Fibroblast of lung (primary cell): ENCODE results near the gene CDYL. TPM values are rescaled to one million over a fixed set of nuclear protein-coding genes. Genes with fewer than 3 reads are reported as not detected.

Experiments
- DNase-seq, 2 donors: peaks; one replicate each; pipeline versions ENCODE4 v3.0.0 to v3.0.0-alpha.2; 2010; ENCODE audit warnings: low read depth in 2 of 2
- H2AFZ ChIP-seq: 2 replicates; pipeline ENCODE4 v1.5.1; 2012; ENCODE audit warnings: low read length, control low read depth, inconsistent platforms
- H3K27ac ChIP-seq: 2 replicates; pipeline ENCODE4 v1.5.1; 2011; ENCODE audit warnings: low read length, control low read depth; ENCODE audit not compliant: insufficient read depth
- H3K27me3 ChIP-seq: 2 replicates; pipeline ENCODE4 v1.5.1; 2011; ENCODE audit warnings: mild to moderate bottlenecking, low read length; ENCODE audit not compliant: control insufficient read depth, insufficient read depth
- H3K36me3 ChIP-seq: 2 replicates; pipeline ENCODE4 v1.5.1; 2011; ENCODE audit warnings: low read length; ENCODE audit not compliant: control insufficient read depth, insufficient read depth
- H3K4me1 ChIP-seq: 2 replicates; pipeline ENCODE4 v1.5.1; 2011; ENCODE audit warnings: low read length; ENCODE audit not compliant: control insufficient read depth, insufficient read depth; ENCODE audit errors: extremely low read depth
- H3K4me2 ChIP-seq: 2 replicates; pipeline ENCODE4 v1.5.1; 2011; ENCODE audit warnings: low read length, control low read depth; ENCODE audit not compliant: insufficient read depth; ENCODE audit errors: extremely low read depth
- H3K4me3 ChIP-seq, 4 experiments: fragments of 200-600 bp in 1 of 4; sonication (generic) in 1 of 4; replicated peaks in 1 of 4; 2 replicates each; pipeline ENCODE4 v1.5.1; 2011 to 2016; ENCODE audit warnings: low read length in 4 of 4, low read depth in 3 of 4, mild to moderate bottlenecking in 3 of 4, control low read depth in 2 of 4, inconsistent platforms in 1 of 4, mixed read lengths in 1 of 4; ENCODE audit not compliant: insufficient read depth in 1 of 4; ENCODE audit errors: control extremely low read depth in 1 of 4
- H3K79me2 ChIP-seq: 2 replicates; pipeline ENCODE4 v1.5.1; 2012; ENCODE audit warnings: mild to moderate bottlenecking, low read length, inconsistent platforms; ENCODE audit not compliant: control insufficient read depth, insufficient read depth
- H3K9ac ChIP-seq: 2 replicates; pipeline ENCODE4 v1.5.1; 2011; ENCODE audit warnings: mild to moderate bottlenecking, low read length, control low read depth; ENCODE audit not compliant: insufficient read depth
- H3K9me3 ChIP-seq: 2 replicates; pipeline ENCODE4 v1.5.1; 2012; ENCODE audit warnings: low read depth, low read length; ENCODE audit not compliant: control insufficient read depth, insufficient read depth
- H4K20me1 ChIP-seq: 2 replicates; pipeline ENCODE4 v1.5.1; 2011; ENCODE audit warnings: low read length; ENCODE audit not compliant: control insufficient read depth, insufficient read depth; ENCODE audit errors: extremely low read depth
- EZH2 ChIP-seq: IDR thresholded peaks from 2 replicates; pipeline ENCODE4 v1.5.1; 2012; ENCODE audit warnings: low read length, control low read depth, mild to moderate bottlenecking; ENCODE audit errors: missing control alignments
- polyA plus RNA-seq, 2 donors: library from polyadenylated mRNA; depleted of rRNA in 1 of 2; stranded (reverse) in 1 of 2; unstranded in 1 of 2; fragments of >200 nt; gene quantifications; 2 replicates each; pipeline ENCODE4 v1.2.1, GENCODE V29; 2011 to 2012; ENCODE audit warnings: missing spikeins in 1 of 2
- total RNA-seq: library from RNA; depleted of rRNA; stranded (reverse); fragments of >200 nt; gene quantifications from 2 replicates; pipeline ENCODE4 v1.2.1, GENCODE V29; 2014
- TF ChIP-seq, protein P1 (sequence below), 2 donors: IDR thresholded peaks in 1 of 2; conservative IDR thresholded peaks in 1 of 2; 1 replicate in 1 of 2; 2 replicates in 1 of 2; pipeline ENCODE4 v1.5.1; 2011 to 2012; ENCODE audit warnings: low read length in 2 of 2, control low read depth in 1 of 2, inconsistent platforms in 1 of 2, low read depth in 1 of 2, mild to moderate bottlenecking in 1 of 2

Gene CDYL
- total and polyA plus RNA-seq, 2 donors (not counting 1 experiment from before 2014, with no cell fraction given) = 20.6 to 24.9 TPM

DNA sequence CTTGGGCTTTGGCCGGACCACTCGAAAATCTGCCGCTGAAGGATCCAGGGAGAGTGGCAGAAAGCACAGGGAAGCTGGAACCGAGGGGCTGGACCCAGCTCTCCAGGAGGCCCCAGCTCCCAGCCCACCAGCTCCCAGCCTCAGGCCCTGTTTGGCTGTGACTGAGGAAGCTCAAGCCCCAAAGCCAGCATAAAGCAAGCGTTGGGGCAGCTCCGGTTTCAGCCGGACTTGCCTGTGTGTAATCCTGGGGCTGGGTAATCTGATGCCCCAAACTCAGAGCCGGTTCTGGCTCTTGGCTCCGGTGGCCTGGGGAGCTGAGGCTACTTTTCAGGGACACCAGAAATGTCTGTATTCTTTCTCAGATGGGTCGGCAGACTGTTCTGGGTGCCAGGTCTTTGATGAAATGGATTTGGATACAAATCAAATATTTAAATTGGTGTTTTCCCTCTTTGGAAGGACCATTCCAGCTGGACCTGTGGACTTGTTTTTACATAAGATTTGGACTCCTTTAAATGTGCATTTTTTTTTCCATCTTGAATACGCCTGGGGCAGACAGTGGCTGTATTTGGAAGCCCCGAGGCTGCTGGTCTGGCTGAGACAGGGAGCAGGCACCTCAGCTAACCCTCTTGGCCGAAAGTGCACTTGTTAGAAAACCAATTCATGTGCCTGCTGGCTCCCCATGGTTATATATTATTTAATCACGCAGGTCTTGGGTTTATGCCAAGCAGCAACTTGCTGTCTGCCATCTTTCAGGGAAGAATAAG, 198.0 kb downstream of the CDYL start:
- H3K4me2 ChIP-seq = peak overlapping the region; percentile 48

DNA sequence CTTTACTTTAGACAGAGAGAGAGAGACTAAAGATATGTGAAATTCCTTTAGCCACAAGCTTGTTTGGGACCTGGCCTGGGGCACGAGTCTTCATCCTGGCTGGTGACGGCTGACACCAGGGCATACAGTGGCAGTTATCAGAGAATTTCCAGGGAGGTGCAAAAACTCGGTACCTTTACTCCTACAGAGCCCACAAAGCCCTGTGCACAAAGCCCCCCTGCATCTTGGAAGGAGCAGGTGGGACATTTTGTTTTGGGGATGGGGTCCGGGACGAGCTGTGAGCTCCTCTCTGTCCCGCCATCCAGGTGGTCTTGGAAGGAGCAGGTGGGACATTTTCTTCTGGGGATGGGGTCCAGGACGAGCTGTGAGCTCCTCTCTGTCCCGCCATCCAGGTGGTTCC, 198.8 kb downstream of the CDYL start:
- Histone ChIP-seq H3K27ac (no peak overlapping the region), H3K4me2 (no peak overlapping the region), H3K9me3 (no peaks in the 10 kb centered on the region), H3K79me2 (no peaks in the 10 kb centered on the region), H2AFZ (no peak overlapping the region), H3K27me3 (no peaks in the 10 kb centered on the region), H3K9ac (no peak overlapping the region), H3K36me3 (no peaks in the 10 kb centered on the region), H3K4me1 (peaks cover 2% of the 10 kb centered on the region), H3K4me3 (no peak overlapping the region), H4K20me1 (no peaks in the 10 kb centered on the region)
- DNase-seq = no peak
- TF ChIP-seq EZH2 = no peak
- TF ChIP-seq, protein P1, sequence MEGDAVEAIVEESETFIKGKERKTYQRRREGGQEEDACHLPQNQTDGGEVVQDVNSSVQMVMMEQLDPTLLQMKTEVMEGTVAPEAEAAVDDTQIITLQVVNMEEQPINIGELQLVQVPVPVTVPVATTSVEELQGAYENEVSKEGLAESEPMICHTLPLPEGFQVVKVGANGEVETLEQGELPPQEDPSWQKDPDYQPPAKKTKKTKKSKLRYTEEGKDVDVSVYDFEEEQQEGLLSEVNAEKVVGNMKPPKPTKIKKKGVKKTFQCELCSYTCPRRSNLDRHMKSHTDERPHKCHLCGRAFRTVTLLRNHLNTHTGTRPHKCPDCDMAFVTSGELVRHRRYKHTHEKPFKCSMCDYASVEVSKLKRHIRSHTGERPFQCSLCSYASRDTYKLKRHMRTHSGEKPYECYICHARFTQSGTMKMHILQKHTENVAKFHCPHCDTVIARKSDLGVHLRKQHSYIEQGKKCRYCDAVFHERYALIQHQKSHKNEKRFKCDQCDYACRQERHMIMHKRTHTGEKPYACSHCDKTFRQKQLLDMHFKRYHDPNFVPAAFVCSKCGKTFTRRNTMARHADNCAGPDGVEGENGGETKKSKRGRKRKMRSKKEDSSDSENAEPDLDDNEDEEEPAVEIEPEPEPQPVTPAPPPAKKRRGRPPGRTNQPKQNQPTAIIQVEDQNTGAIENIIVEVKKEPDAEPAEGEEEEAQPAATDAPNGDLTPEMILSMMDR (conservative IDR thresholded peaks at IDR 0.05 in 1 of 2, IDR thresholded peaks at IDR 0.05 in 1 of 2; ENCODE audit: low read depth in 1 of 2, low read length in 2 of 2) = no peak

More for the DNA sequence above, 198.0 kb downstream of the CDYL start:
- no peak overlapping the region for H3K27ac ChIP-seq
- H2AFZ ChIP-seq = peak overlapping the region; percentile 65
- H3K79me2 ChIP-seq = no peaks in the 10 kb centered on the region
- no peaks in the 10 kb centered on the region for H3K9me3 ChIP-seq
- peak; percentile 62 to 72 for DNase-seq
- no peaks in the 10 kb centered on the region for H3K36me3 ChIP-seq
- H3K4me3 ChIP-seq = no peak overlapping the region
- no peak overlapping the region for H3K9ac ChIP-seq
- no peak for TF ChIP-seq EZH2
- TF ChIP-seq, protein P1 (conservative IDR thresholded peaks at IDR 0.05 in 1 of 2, IDR thresholded peaks at IDR 0.05 in 1 of 2; ENCODE audit: low read depth in 1 of 2, low read length in 2 of 2) = no peak
- H3K4me1 ChIP-seq = peaks cover 2% of the 10 kb centered on the region
- H4K20me1 ChIP-seq = no peaks in the 10 kb centered on the region
- no peaks in the 10 kb centered on the region for H3K27me3 ChIP-seq

DNA sequence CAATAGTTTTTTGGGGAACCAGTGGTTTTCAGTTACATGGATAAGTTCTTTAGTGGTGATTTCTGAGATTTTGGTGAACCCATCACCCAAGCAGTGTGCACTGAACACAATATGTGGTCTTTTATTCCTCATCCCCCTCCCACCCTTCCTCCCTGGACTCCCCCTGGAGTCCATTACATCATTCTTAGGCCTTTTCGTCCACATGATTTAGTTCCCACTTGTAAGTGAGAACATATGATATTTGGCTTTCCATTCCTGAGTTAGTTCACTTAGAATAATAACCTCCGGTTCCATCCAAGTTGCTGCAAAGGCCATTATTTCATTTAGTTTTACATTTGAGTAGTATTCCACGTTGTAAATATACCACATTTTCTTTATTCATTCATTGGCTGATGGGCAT, 199.3 kb downstream of the CDYL start:
- Histone ChIP-seq H3K9me3 (no peaks in the 10 kb centered on the region), H3K27ac (no peak overlapping the region), H3K4me2 (no peak overlapping the region), H4K20me1 (no peaks in the 10 kb centered on the region), H2AFZ (no peak overlapping the region), H3K9ac (no peak overlapping the region), H3K4me3 (no peak overlapping the region), H3K36me3 (no peaks in the 10 kb centered on the region), H3K27me3 (no peaks in the 10 kb centered on the region), H3K79me2 (no peaks in the 10 kb centered on the region), H3K4me1 (no peaks in the 10 kb centered on the region)
- no peak for DNase-seq
- TF ChIP-seq EZH2 = no peak
- TF ChIP-seq, protein P1 (conservative IDR thresholded peaks at IDR 0.05 in 1 of 2, IDR thresholded peaks at IDR 0.05 in 1 of 2; ENCODE audit: low read depth in 1 of 2, low read length in 2 of 2) = no peak
